ENCODE results near the gene YARS2. TPM values are rescaled to one million over a fixed set of nuclear protein-coding genes. Genes with fewer than 3 reads are reported as not detected.
A peak's percentile ranks its signal among the peaks of the same experiment; 100 is the strongest.

The YARS2 gene
- total RNA-seq, 1 experiment from 2014 or later = 41.4 TPM

DNA sequence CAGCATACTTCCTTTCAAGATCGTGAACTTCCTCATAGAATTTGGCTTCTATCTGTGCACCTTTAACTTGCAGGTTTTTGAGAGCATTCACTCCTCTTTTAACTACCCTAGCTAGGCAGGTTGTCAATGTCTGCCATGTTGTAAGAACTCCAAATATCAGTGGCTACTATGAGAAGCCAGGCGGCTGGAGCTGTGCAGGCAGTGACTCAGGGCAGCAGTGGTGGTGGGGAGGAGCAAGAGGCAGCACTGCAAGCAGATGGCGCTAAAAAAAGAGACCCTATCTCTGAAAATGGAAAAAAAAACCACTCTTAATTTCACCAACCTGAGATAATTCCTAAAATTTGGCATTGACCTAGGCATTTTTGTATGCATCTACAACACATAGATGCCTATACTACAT lies 28.5 kb downstream of the YARS2 start:
- peak; percentile 48 for DNase-seq
- Mint-ChIP-seq H3K9me3 (no peaks in the 10 kb centered on the region), H3K36me3 (ENCODE audit: insufficient read depth in 1 of 3, low read depth in 3 of 3) (peaks cover 17 to 60% (median 47%) of the 10 kb centered on the region in 3 experiments; a peak in 6 of 7 replicates), H3K27ac (no peak overlapping the region; a peak in 1 of 7 replicates), H3K27me3 (ENCODE audit: low read depth) (no peaks in the 10 kb centered on the region), H3K4me1 (no peaks in the 10 kb centered on the region), H3K4me3 (no peak overlapping the region)
- no peak overlapping the region for H2BK120ac ChIP-seq (ENCODE audit: low read depth, low read length, poor library complexity, severe bottlenecking)
- no peak overlapping the region for H2BK15ac ChIP-seq (ENCODE audit: low read depth, low read length)
- no peaks in the 10 kb centered on the region for H3K79me1 ChIP-seq (ENCODE audit: insufficient read depth, low read depth, low read length, poor library complexity, severe bottlenecking)
- H2AK5ac ChIP-seq (ENCODE audit: insufficient read length, low read length) = no peak overlapping the region
- no peak overlapping the region for H4K5ac ChIP-seq (ENCODE audit: insufficient read length, low read depth, low read length)
- H3K4ac ChIP-seq (ENCODE audit: low read depth, low read length) = no peak overlapping the region
- no peak overlapping the region for H3K27ac ChIP-seq (ENCODE audit: insufficient read length, low read depth, low read length)
- no peak overlapping the region for H3K4me2 ChIP-seq (ENCODE audit: insufficient read depth, insufficient read length, low read length)
- no peak overlapping the region for H2BK5ac ChIP-seq (ENCODE audit: insufficient read length, low read length)
- H3K27me3 ChIP-seq (ENCODE audit: insufficient read depth, low read length) = no peaks in the 10 kb centered on the region
- H4K20me1 ChIP-seq (ENCODE audit: control insufficient read depth, insufficient read depth, insufficient read length) = no peaks in the 10 kb centered on the region
- H3K23me2 ChIP-seq (ENCODE audit: insufficient read length, low read depth, low read length, poor library complexity, severe bottlenecking) = no peaks in the 10 kb centered on the region
- H3K9me3 ChIP-seq (ENCODE audit: control insufficient read depth, low read depth, low read length) = no peaks in the 10 kb centered on the region
- H3K79me2 ChIP-seq (ENCODE audit: insufficient read depth, low read length) = no peaks in the 10 kb centered on the region
- H3K9ac ChIP-seq (ENCODE audit: extremely low read depth, insufficient read length, low read length) = no peak overlapping the region
- H2BK12ac ChIP-seq (ENCODE audit: insufficient read length, low read depth, low read length) = no peak overlapping the region
- WGBS (ENCODE audit: extremely low coverage, insufficient read length, low lambda C conversion rate) = no CpG with 5 or more reads among the region's 3 CpGs
- H2AFZ ChIP-seq (ENCODE audit: low read length) = no peak overlapping the region
- no peaks in the 10 kb centered on the region for H3K4me1 ChIP-seq (ENCODE audit: insufficient read depth, low read length)
- no peak overlapping the region for H4K8ac ChIP-seq (replicated peaks; ENCODE audit: insufficient read length, low read depth, low read length)
- no peak overlapping the region for H4K91ac ChIP-seq (ENCODE audit: insufficient read length, low read depth, low read length)
- H3K18ac ChIP-seq (ENCODE audit: insufficient read length, low read depth, low read length) = no peak overlapping the region
- no peak overlapping the region for H3K14ac ChIP-seq (ENCODE audit: insufficient read depth, low read length)
- no peak overlapping the region for H2BK20ac ChIP-seq (ENCODE audit: low read depth, low read length, poor library complexity, severe bottlenecking)
- H3T11ph ChIP-seq (ENCODE audit: low read length) = no peak overlapping the region
- TF ChIP-seq, protein P1, sequence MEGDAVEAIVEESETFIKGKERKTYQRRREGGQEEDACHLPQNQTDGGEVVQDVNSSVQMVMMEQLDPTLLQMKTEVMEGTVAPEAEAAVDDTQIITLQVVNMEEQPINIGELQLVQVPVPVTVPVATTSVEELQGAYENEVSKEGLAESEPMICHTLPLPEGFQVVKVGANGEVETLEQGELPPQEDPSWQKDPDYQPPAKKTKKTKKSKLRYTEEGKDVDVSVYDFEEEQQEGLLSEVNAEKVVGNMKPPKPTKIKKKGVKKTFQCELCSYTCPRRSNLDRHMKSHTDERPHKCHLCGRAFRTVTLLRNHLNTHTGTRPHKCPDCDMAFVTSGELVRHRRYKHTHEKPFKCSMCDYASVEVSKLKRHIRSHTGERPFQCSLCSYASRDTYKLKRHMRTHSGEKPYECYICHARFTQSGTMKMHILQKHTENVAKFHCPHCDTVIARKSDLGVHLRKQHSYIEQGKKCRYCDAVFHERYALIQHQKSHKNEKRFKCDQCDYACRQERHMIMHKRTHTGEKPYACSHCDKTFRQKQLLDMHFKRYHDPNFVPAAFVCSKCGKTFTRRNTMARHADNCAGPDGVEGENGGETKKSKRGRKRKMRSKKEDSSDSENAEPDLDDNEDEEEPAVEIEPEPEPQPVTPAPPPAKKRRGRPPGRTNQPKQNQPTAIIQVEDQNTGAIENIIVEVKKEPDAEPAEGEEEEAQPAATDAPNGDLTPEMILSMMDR (conservative IDR thresholded peaks at IDR 0.05) = peak; percentile 28; the same call in 1 of the 3 replicates
- H3K23ac ChIP-seq (ENCODE audit: insufficient read length, low read depth, low read length) = no peak overlapping the region
- H3K56ac ChIP-seq (ENCODE audit: insufficient read length, low read depth, low read length) = no peak overlapping the region
